Mesodermal cell (in vitro differentiated cells): Measurements from ENCODE around the gene TXNDC8.
A peak's percentile ranks its signal among the peaks of the same experiment; 100 is the strongest.

Experiments
- H3K27ac ChIP-seq: 2 replicates; pipeline ENCODE4 v1.7.0; 2013; ENCODE audit warnings: mild to moderate bottlenecking, low read depth, low read length, moderate library complexity; ENCODE audit not compliant: severe bottlenecking
- H3K36me3 ChIP-seq: 2 replicates; pipeline ENCODE4 v1.7.1; 2013; ENCODE audit warnings: mild to moderate bottlenecking, low read length, moderate library complexity; ENCODE audit not compliant: control insufficient read depth, insufficient read depth
- H3K4me1 ChIP-seq: one replicate; pipeline ENCODE4 v1.7.1; 2013; ENCODE audit warnings: mild to moderate bottlenecking, low read length; ENCODE audit not compliant: insufficient read depth, control insufficient read depth, poor library complexity, severe bottlenecking
- H3K4me3 ChIP-seq: 2 replicates; pipeline ENCODE4 v1.7.0; 2013; ENCODE audit warnings: low read length, control low read depth, mild to moderate bottlenecking; ENCODE audit not compliant: insufficient read depth, poor library complexity, severe bottlenecking; ENCODE audit errors: extremely low read depth
- H3K9me3 ChIP-seq: 2 replicates; pipeline ENCODE4 v1.7.1; 2013; ENCODE audit warnings: mild to moderate bottlenecking, low read length, moderate library complexity; ENCODE audit not compliant: control insufficient read depth
- WGBS, 2 experiments: methylation state at CpG; one replicate each; pipeline ENCODE4 v1.1.5; 2013; ENCODE audit warnings: missing lambda C conversion rate in 2 of 2; ENCODE audit not compliant: insufficient coverage in 2 of 2; 5-methylcytosine and 5-hydroxymethylcytosine counted together

TXNDC8 gene

DNA sequence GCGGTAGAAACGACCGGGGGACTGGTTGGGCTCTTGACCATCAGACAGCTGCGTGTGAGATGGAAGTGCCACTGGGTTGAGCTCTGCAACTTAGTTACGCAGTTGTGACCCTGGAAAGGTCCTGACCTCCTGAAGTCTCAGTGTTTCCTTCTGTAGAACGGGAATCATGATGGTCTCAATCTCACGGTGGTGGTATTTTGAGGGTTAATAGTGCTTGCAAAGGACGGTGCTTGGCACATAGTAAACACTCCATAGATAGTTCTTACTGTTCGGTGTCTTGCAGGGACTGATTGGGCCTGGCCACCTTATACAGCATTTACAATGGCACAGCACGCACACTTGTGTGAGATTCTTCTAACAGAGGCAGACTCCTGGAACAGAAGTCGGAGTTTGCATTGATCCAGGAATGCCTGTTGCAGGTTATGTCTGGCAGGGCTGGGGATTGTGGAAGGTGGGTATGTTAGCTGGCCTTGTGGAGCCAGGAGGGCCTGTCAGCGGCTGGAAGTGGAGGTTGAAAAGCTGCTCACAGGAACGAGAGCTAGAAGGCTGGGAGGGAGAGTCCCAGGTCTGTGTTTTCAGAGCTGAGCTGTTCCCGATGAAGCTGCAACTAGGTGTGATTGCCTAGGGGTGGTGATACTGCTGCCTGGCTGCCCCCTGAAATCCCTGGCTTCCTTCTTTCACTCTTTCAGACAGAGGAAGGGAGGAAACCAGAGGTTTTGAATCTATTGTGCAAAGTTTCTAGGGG lies 80.4 kb downstream of the TXNDC8 start:
- H3K9me3 ChIP-seq: no peaks in the 10 kb centered on the region
- peaks cover 17% of the 10 kb centered on the region for H3K4me1 ChIP-seq
- peak overlapping the region; percentile 81 for H3K4me3 ChIP-seq
- 5 to 9% methylated on average over 9 to 10 of the region's 14 CpGs for WGBS, 2 experiments
- no peaks in the 10 kb centered on the region for H3K36me3 ChIP-seq
- peak overlapping the region; percentile 62 for H3K27ac ChIP-seq

DNA sequence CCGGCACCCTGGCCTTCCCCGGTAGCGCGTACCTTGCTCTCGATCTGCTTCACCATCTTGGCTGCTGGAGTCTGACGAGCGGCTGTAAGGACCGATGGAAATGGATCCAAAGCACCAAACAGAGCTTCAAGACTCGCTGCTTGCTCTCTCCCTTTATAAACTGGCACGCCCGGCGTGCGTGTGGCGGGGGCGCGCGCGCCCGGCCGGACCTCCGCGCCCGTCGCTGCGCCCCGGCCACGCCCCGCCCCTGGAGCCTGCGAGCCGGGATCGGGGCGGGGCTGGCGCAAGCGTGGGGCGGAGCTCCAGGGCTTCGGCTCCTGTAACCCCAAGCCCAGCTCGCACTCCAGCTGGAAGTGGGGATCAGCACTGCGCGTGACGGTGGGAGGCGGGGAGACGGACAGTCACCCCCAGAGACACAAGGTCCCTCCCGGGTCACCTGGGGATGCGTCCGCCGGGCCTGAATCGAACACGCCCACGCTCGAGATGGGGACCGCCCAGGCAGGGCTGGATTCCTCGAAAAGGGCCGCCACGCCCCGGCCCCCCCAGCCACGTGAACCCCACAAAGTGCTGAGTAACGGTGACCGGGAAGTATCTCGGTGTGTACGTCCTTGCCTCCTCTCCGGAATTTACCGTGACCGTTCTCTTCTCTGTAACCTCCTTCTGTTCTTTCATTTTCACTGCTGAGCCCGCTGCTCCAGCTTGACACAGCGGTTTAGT lies 81.1 kb downstream of the TXNDC8 start, which contains the start of gene TXN:
Gene TXN (minus strand): TSS at position 128 of the 717 bp plus-strand sequence. CDS start 72 bp downstream, at position 56.
- peak within 1 kb of the TSS; percentile 81 for H3K4me3 ChIP-seq
- H3K4me1 ChIP-seq: peaks cover 17% of the 10 kb centered on the region
- 0% methylated on average over 49 to 59 of the region's 65 CpGs for WGBS, 2 experiments
- H3K9me3 ChIP-seq: no peaks in the 10 kb centered on the region
- peak within 1 kb of the TSS; percentile 79 for H3K27ac ChIP-seq
- peaks cover 4% of the 10 kb centered on the region for H3K36me3 ChIP-seq

DNA sequence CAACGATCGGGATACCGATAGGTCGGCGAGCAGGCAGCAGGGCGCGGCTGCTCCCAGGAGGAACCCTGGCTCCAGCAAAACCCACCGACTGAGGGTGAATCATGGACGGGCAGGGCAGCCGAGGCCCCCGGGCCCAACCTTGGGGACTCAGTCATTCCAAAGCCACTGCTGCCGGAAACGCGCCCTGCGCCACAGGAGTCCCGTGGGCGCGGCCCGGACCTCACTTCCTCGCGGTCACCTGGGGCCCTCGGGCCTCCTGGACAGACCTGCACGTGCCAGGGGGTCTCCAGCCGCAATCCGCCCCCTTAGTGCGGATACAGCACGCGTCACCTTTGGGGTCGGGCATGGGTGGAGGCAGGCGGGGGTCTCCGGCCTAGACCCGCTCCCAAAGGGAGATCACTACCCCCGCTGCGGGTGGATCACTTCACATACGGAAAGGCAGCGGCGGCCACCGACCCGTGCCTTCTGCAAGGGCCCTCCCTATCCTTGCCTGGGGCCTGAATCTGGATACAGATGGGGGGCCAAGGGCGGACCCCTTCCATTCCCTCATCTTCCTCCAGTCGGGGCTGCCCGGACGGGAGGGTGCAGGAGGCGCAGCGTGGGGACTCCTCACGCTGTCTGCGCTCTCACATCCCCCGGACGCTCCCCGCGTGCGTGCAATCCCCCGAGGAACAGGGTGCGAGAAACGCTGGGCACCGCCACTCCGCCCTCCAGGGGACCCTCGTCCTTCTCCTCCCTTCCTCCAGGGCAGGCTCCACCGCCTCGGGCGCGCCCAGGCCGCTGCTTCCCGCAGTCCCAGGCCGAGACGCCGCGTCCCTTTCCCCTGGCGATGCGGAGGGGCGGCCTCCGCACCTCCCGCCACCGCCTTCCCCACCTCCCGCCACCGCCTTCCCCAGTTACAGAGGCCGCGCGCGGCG lies 81.9 kb downstream of the TXNDC8 start:
- no peaks in the 10 kb centered on the region for H3K9me3 ChIP-seq
- H3K4me1 ChIP-seq: peaks cover 17% of the 10 kb centered on the region
- peak overlapping the region; percentile 79 for H3K27ac ChIP-seq
- H3K36me3 ChIP-seq: peaks cover 6% of the 10 kb centered on the region
- WGBS, 2 experiments: 0% methylated on average over 68 to 69 of the region's 81 CpGs
- H3K4me3 ChIP-seq: peak overlapping the region; percentile 81

DNA sequence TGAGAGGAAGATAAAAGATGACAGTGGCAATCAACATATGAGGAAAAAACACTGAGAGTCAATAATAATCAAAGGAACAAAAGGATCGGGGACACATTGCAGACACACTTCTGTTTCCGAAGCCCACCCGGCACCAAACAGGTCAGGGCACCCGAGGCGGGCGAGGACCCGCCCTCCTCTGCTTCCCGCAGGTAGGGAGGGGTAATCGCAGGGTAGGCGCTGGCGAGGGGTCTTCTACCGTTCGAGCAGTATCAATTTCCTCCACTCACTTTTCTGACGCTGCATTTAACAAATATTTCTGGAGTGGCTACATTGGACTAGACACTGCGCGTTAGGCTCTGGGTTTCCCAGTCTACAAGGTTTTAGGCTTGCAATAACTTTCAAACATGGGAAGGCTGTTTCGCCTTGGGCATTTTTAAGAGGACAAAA lies 82.6 kb downstream of the TXNDC8 start:
- Histone ChIP-seq H3K4me1 (peaks cover 17% of the 10 kb centered on the region), H3K4me3 (peak overlapping the region; percentile 81), H3K9me3 (no peaks in the 10 kb centered on the region), H3K27ac (no peak overlapping the region), H3K36me3 (peaks cover 13% of the 10 kb centered on the region)
- 2 to 6% methylated on average over 10 to 15 of the region's 17 CpGs for WGBS, 2 experiments

DNA sequence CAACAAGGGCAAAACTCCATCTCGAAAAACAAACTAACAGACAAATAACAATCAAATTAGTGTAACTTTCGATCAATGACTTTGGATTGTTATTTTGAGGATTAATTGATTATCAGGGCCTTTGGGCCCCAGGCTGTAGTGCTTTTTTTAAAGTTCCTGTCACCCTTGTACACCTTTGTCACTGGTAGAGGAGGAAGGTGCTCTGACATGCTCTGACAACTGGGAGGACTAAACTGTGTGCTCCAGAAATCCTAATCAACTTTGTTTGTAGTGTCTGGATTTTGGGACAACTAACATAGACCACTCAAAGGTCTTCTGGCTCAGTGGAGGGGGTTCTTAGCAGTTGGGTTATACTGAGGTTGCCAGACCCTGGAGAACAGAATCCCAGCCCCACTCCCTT lies 83.2 kb downstream of the TXNDC8 start:
- Histone ChIP-seq H3K4me1 (peaks cover 17% of the 10 kb centered on the region), H3K9me3 (no peaks in the 10 kb centered on the region), H3K4me3 (peak overlapping the region; percentile 81), H3K27ac (no peak overlapping the region), H3K36me3 (peaks cover 18% of the 10 kb centered on the region)
- WGBS, 2 experiments: no CpG with 5 or more reads among the region's 2 CpGs
